ENCODE results near the gene PRRC2C.
A peak's percentile ranks its signal among the peaks of the same experiment; 100 is the strongest.

PRRC2C gene

DNA sequence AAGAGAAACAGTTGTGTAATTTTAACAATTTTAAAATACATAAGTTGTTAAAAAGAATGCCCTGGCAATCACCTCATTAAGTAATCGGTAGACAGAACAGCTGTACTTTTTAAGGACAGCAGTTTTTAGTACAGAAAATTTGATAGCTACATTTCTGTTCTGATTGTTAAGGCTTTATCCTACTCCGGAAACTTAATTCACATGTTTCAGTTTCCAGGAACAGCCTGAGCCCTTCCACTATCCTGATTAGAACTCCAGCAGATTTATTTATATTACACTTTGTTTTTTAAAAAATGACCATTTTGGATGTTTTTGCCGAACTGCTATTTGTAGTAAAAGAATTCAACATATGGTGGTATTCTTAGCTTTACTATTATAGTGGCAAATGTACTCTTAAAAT is 8.7 kb downstream of the PRRC2C start:
- CTCF ChIA-PET = interaction anchor here (1.2 to 3.3 kb wide), 2 partner anchors 9 to 53 kb away, joined by 3 to 18 read pairs; partner anchors contain the start of gene PRRC2C
- TF ChIP-seq CTCF (IDR thresholded peaks at IDR 0.05; ENCODE audit: control extremely low read depth, extremely low read depth, low read depth, missing control alignments) = no peak
- DNase-seq (ENCODE audit: extremely low spot score) = no peak
- POLR2A ChIA-PET = no interaction called here

DNA sequence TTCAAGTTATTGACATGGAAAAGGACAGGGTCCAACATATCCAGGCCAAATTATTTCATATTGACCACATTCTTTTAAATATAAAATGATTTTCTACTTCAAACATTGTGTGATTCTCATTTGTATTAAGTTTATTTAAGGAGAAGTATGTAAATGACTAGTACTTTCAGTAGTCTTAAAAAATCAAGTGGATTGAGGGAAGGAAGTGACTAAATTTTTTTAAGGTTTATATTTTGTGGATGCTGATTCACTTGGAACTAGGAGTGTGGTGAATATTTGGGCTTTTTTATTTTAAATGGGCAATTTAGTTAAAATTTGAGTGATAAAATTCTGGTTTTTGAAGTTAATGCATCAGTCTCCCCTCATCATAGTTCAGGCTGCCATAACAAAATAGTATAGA is 10.1 kb downstream of the PRRC2C start:
- ChIA-PET POLR2A (interaction anchor here (0.6 kb wide), 1 partner anchor 611 kb away, joined by 3 read pairs; no protein-coding TSS in a partner anchor), CTCF (interaction anchor here (3.3 kb wide), 1 partner anchor 10 kb away, joined by 18 read pairs; the partner anchor contains the start of gene PRRC2C)
- DNase-seq (ENCODE audit: extremely low spot score) = no peak
- TF ChIP-seq CTCF (IDR thresholded peaks at IDR 0.05; ENCODE audit: control extremely low read depth, extremely low read depth, low read depth, missing control alignments) = no peak

GRCh38 chr1:171500304-171500703 is 15.0 kb downstream of the PRRC2C start:
- TF ChIP-seq CTCF (IDR thresholded peaks at IDR 0.05; ENCODE audit: control extremely low read depth, extremely low read depth, low read depth, missing control alignments) = no peak
- ChIA-PET CTCF (interaction anchor here (0.8 to 4.9 kb wide), 5 partner anchors 11 to 28 kb away, joined by 3 to 31 read pairs (median 15); partner anchors contain the start of gene PRRC2C), POLR2A (no interaction called here)
- no peak for DNase-seq (ENCODE audit: extremely low spot score)

- ChIA-PET CTCF (interaction anchor here (0.9 to 4.9 kb wide), 4 partner anchors 12 to 79 kb away, joined by 4 to 31 read pairs (median 17); partner anchors contain the start of gene PRRC2C), POLR2A (no interaction called here)
- DNase-seq (ENCODE audit: extremely low spot score) = no peak
- no peak for TF ChIP-seq CTCF (IDR thresholded peaks at IDR 0.05; ENCODE audit: control extremely low read depth, extremely low read depth, low read depth, missing control alignments)
Observed at GRCh38 chr1:171500803-171501202, 15.5 kb downstream of the PRRC2C start.

DNA sequence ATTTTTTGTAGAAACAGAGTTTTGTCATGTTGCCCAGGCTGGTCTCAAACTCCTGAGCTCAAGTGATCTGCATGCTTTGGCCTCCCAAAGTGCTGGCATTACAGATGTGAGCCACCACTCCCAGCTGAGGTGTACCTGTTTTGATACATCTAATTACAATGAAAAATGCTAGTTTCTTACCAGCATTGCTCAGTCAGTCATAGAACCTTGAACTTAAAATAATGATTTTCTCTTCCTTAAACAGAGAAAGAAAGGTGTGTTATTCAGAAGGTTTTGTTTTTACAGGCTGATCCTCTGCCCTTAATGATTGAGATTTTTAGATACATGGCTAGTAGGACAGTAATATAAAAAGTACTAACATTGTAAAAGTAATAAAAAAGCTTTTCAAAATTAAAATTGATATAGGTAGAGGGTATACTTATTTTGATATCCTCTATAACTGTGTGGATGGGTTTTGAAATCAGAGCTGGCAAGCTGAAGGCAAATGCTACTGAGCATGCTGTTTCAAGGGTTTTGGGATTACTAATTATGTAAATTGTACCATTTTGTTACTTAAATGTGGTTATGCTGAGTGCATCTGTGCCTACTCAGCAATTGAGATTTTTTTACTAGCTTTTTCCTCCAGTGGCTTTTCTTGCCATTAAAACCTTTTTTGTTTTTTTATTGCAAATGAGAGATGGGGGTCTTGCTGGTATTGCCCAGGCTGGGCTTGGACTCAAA is 16.1 kb downstream of the PRRC2C start:
- POLR2A ChIA-PET = no interaction called here
- DNase-seq (ENCODE audit: extremely low spot score) = peak; percentile 15
- CTCF ChIA-PET = interaction anchor here (0.7 to 4.9 kb wide), 6 partner anchors 13 to 214 kb away, joined by 3 to 31 read pairs (median 10); partner anchors contain the start of gene PRRC2C
- TF ChIP-seq CTCF (IDR thresholded peaks at IDR 0.05; ENCODE audit: control extremely low read depth, extremely low read depth, low read depth, missing control alignments) = no peak

DNA sequence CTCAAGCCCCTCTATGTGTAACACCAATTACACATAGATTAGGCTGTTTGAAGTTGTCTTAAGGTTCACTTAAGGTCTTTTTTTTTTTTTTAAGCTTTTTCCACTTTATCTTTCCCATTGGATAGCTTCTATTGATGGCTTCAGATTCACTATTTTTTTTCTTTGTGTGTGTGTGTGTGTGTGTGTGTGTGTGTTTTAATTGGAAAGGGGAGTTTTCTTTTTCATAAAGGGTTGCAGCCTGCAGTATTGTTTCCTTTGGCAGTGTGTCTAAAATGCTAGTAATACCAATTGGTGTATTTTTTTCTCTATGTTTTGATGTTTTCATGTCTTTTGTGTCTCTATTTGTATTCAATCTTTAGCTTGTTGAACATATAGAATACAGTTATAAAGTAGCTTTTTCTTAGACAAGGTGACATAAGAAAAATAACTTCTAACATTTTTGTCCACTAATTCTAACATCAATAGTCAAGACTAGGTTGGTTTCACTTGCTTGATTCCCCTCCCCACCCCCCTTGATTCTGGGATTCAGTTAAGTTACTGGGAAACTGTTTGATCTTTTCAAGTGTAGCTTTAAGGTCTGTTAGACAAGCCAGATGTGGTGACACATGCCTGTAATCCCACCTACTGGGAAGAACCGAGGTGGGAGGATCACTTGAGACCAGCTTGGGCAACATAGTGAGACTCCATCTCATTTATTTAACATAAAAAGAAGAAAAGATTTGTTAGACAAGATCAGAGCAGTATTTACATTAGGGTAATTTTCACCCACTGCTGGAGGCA is 21.4 kb downstream of the PRRC2C start:
- POLR2A ChIA-PET = interaction anchor here (0.8 kb wide), 1 partner anchor 10 kb away, joined by 5 read pairs; no protein-coding TSS in a partner anchor
- CTCF ChIA-PET = interaction anchor here (1.0 to 1.9 kb wide), 4 partner anchors 9 to 16 kb away, joined by 4 to 7 read pairs (median 5); no protein-coding TSS in a partner anchor
- no peak for TF ChIP-seq CTCF (IDR thresholded peaks at IDR 0.05; ENCODE audit: control extremely low read depth, extremely low read depth, low read depth, missing control alignments)
- DNase-seq (ENCODE audit: extremely low spot score) = no peak
